ENCODE data around the gene TSKS. TPM values are rescaled to one million over a fixed set of nuclear protein-coding genes. Genes with fewer than 3 reads are reported as not detected.
A peak's percentile ranks its signal among the peaks of the same experiment; 100 is the strongest.

TSKS gene
- total and polyA plus RNA-seq, 2 of the 13 experiments (the other 11 are each of a cell fraction or from before 2014, with no cell fraction given): 0.03 TPM; not detected in 1

GRCh38 chr19:49809160-49809940 lies 46.2 kb upstream of the TSKS start (continued):
- TF ChIP-seq MNT (IDR thresholded peaks at IDR 0.05) (no peak), SP5 (CRISPR knock-in tag; IDR thresholded peaks at IDR 0.05; ENCODE audit: borderline replicate concordance, low read depth) (no peak), HOXA5 (CRISPR knock-in tag; IDR thresholded peaks at IDR 0.05) (no peak), ZNF225 (CRISPR knock-in tag; IDR thresholded peaks at IDR 0.05) (peak; percentile 87), ZNF274 (CRISPR knock-in tag; IDR thresholded peaks at IDR 0.05) (peak; percentile 66; the same call in 1 of the 2 replicates), SNAPC4 (CRISPR knock-in tag; IDR thresholded peaks at IDR 0.05) (no peak), MED8 (CRISPR knock-in tag; IDR thresholded peaks at IDR 0.05; ENCODE audit: insufficient replicate concordance) (no peak), ZKSCAN8 (CRISPR knock-in tag; IDR thresholded peaks at IDR 0.05; ENCODE audit: borderline replicate concordance) (no peak), ZFP91 (CRISPR knock-in tag; IDR thresholded peaks at IDR 0.05; ENCODE audit: borderline replicate concordance) (peak; percentile 69; the same call in 1 of the 2 replicates), RELA (CRISPR knock-in tag; IDR thresholded peaks at IDR 0.05) (no peak), TEAD2 (CRISPR knock-in tag; IDR thresholded peaks at IDR 0.05) (no peak), ZNF326 (CRISPR knock-in tag; IDR thresholded peaks at IDR 0.05; ENCODE audit: borderline replicate concordance) (no peak), ZFP36 (IDR thresholded peaks at IDR 0.05; ENCODE audit: borderline replicate concordance, low read depth, low read length, partially characterized antibody) (no peak), SAFB2 (CRISPR knock-in tag; IDR thresholded peaks at IDR 0.05; ENCODE audit: borderline replicate concordance, low read depth) (no peak), THAP8 (CRISPR knock-in tag; IDR thresholded peaks at IDR 0.05; ENCODE audit: borderline replicate concordance) (no peak), TCF7 (IDR thresholded peaks at IDR 0.05; ENCODE audit: low read depth) (no peak), MED1 (CRISPR knock-in tag; IDR thresholded peaks at IDR 0.05) (no peak), FLYWCH1 (CRISPR knock-in tag; IDR thresholded peaks at IDR 0.05) (no peak), ZNF383 (CRISPR knock-in tag; IDR thresholded peaks at IDR 0.05; ENCODE audit: borderline replicate concordance) (peak; percentile 32; the same call in 1 of the 2 replicates), SIX1 (CRISPR knock-in tag; IDR thresholded peaks at IDR 0.05; ENCODE audit: borderline replicate concordance) (no peak), GABPB1 (CRISPR knock-in tag; IDR thresholded peaks at IDR 0.05) (peak; percentile 66; the same call in 1 of the 2 replicates)
